ENCODE data around the gene IRF2BP2.

Gene IRF2BP2

GRCh38 chr1:234559152-234559901 lies 50.7 kb downstream of the IRF2BP2 start:
- H3K4me2 ChIP-seq (ENCODE audit: low read length): no peak overlapping the region
- H2AFZ ChIP-seq: no peak overlapping the region
- TF ChIP-seq CTCF (IDR thresholded peaks at IDR 0.05): no peak
- H3K27me3 ChIP-seq (ENCODE audit: control insufficient read depth, insufficient read depth, low read length): no peaks in the 10 kb centered on the region
- H3K36me3 ChIP-seq (ENCODE audit: control insufficient read depth, insufficient read depth, low read length): no peaks in the 10 kb centered on the region
- no peaks in the 10 kb centered on the region for H3K4me1 ChIP-seq
- no peaks in the 10 kb centered on the region for H3K79me2 ChIP-seq
- no peak overlapping the region for H3K27ac ChIP-seq
- no peak overlapping the region for H3K9ac ChIP-seq
- no peaks in the 10 kb centered on the region for H3K9me3 ChIP-seq (ENCODE audit: control insufficient read depth, low read length)
- H3K4me3 ChIP-seq (ENCODE audit: low read depth, low read length): no peak overlapping the region

GRCh38 chr1:234558330-234558836 lies 51.6 kb downstream of the IRF2BP2 start:
- Histone ChIP-seq H3K4me1 (no peaks in the 10 kb centered on the region), H3K79me2 (no peaks in the 10 kb centered on the region), H3K27me3 (ENCODE audit: control insufficient read depth, insufficient read depth, low read length) (no peaks in the 10 kb centered on the region), H3K9ac (no peak overlapping the region), H2AFZ (no peak overlapping the region), H3K27ac (no peak overlapping the region), H3K4me3 (ENCODE audit: low read depth, low read length) (no peak overlapping the region), H3K9me3 (ENCODE audit: control insufficient read depth, low read length) (no peaks in the 10 kb centered on the region), H3K36me3 (ENCODE audit: control insufficient read depth, insufficient read depth, low read length) (no peaks in the 10 kb centered on the region), H3K4me2 (ENCODE audit: low read length) (no peak overlapping the region)
- TF ChIP-seq CTCF (IDR thresholded peaks at IDR 0.05): no peak

- no peaks in the 10 kb centered on the region for H3K36me3 ChIP-seq (ENCODE audit: control insufficient read depth, insufficient read depth, low read length)
- no peak overlapping the region for H2AFZ ChIP-seq
- no peak overlapping the region for H3K9ac ChIP-seq
- H3K4me3 ChIP-seq (ENCODE audit: low read depth, low read length): no peak overlapping the region
- H3K27ac ChIP-seq: no peak overlapping the region
- H3K4me2 ChIP-seq (ENCODE audit: low read length): no peak overlapping the region
- no peak for TF ChIP-seq CTCF (IDR thresholded peaks at IDR 0.05)
- H3K9me3 ChIP-seq (ENCODE audit: control insufficient read depth, low read length): no peaks in the 10 kb centered on the region
- no peaks in the 10 kb centered on the region for H3K27me3 ChIP-seq (ENCODE audit: control insufficient read depth, insufficient read depth, low read length)
- H3K4me1 ChIP-seq: no peaks in the 10 kb centered on the region
- no peaks in the 10 kb centered on the region for H3K79me2 ChIP-seq
Measured at GRCh38 chr1:234556245-234556943, 53.6 kb downstream of the IRF2BP2 start.

- no peaks in the 10 kb centered on the region for H3K9me3 ChIP-seq (ENCODE audit: control insufficient read depth, low read length)
- H3K27ac ChIP-seq: no peak overlapping the region
- H3K4me3 ChIP-seq (ENCODE audit: low read depth, low read length): no peak overlapping the region
- H3K27me3 ChIP-seq (ENCODE audit: control insufficient read depth, insufficient read depth, low read length): no peaks in the 10 kb centered on the region
- no peaks in the 10 kb centered on the region for H3K4me1 ChIP-seq
- H3K79me2 ChIP-seq: no peaks in the 10 kb centered on the region
- no peaks in the 10 kb centered on the region for H3K36me3 ChIP-seq (ENCODE audit: control insufficient read depth, insufficient read depth, low read length)
- H3K4me2 ChIP-seq (ENCODE audit: low read length): no peak overlapping the region
- H3K9ac ChIP-seq: no peak overlapping the region
- TF ChIP-seq CTCF (IDR thresholded peaks at IDR 0.05): no peak
- no peak overlapping the region for H2AFZ ChIP-seq
Measured at GRCh38 chr1:234555390-234556024, 54.5 kb downstream of the IRF2BP2 start.
